Activated CD8-positive, alpha-beta T cell treated with anti-CD3 and anti-CD28 coated beads, Interleukin-2, amount 10 ng/mL, durations not matched to agents 7 days and 5 days (primary cell): ENCODE results near the gene EPB41L2. TPM values are rescaled to one million over a fixed set of nuclear protein-coding genes. Genes with fewer than 3 reads are reported as not detected.

Source experiments
- ATAC-seq: fragments of 150-1000 bp; cut with Tn5 transposase; one replicate; pipeline ENCODE4 v1.10.0; 2021; ENCODE audit warnings: moderate library complexity
- CTCF ChIA-PET: fragments of 350-600 bp; sonication (Branson Sonifier 250); formaldehyde crosslinking; loops from one replicate; lab custom pipeline; 2021; ENCODE audit warnings: antibody characterized with exemption; lab: Charles Lee
- POLR2A ChIA-PET: fragments of 350-600 bp; sonication (Branson Sonifier 250); formaldehyde crosslinking; loops from one replicate; lab custom pipeline; 2021; ENCODE audit warnings: antibody characterized with exemption; lab: Charles Lee
- DNase-seq: peaks from one replicate; pipeline ENCODE4 v3.0.0-alpha.2; 2020
- H3K27ac Mint-ChIP-seq: one replicate; pipeline ENCODE4 v1.8.0; 2021; ENCODE audit warnings: mild to moderate bottlenecking, mixed read lengths
- H3K27me3 Mint-ChIP-seq: one replicate; pipeline ENCODE4 v1.8.0; 2021; ENCODE audit warnings: low read depth, mixed read lengths
- H3K36me3 Mint-ChIP-seq: one replicate; pipeline ENCODE4 v1.8.0; 2021; ENCODE audit warnings: low read depth, mixed read lengths
- H3K4me1 Mint-ChIP-seq: one replicate; pipeline ENCODE4 v1.8.0; 2021; ENCODE audit warnings: low read depth, mixed read lengths
- H3K4me3 Mint-ChIP-seq: one replicate; pipeline ENCODE4 v1.8.0; 2021; ENCODE audit warnings: mild to moderate bottlenecking, mixed read lengths
- H3K9me3 Mint-ChIP-seq: one replicate; pipeline ENCODE4 v1.8.0; 2022; ENCODE audit warnings: mixed read lengths; ENCODE audit not compliant: insufficient read depth
- total RNA-seq, 2 experiments: library from RNA; stranded (reverse); gene quantifications; one replicate each; pipeline ENCODE4 v1.2.3, GENCODE V29; 2021

EPB41L2 gene
- total RNA-seq, 2 experiments from 2014 or later: 18.0 to 23.6 TPM

DNA sequence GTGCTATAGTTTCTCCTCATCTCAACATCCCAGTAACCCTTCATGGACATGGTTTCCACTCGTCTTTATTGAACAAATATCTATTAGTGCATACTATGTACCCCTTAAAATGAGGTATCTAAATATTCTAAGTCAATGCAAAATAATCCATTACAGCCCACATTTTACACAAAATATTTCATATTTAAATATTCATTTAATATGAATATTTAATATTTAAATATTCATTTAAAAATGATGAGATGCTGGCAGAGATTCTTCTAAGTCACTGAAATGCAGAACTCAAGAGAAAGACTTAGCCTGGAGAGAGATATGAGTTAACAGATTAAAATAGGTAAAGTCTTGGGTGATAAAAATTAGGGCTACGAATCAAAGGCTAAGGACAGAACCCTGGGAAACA lies 17.9 kb downstream of the EPB41L2 start:
- H3K27me3 Mint-ChIP-seq: no peaks in the 10 kb centered on the region

DNA sequence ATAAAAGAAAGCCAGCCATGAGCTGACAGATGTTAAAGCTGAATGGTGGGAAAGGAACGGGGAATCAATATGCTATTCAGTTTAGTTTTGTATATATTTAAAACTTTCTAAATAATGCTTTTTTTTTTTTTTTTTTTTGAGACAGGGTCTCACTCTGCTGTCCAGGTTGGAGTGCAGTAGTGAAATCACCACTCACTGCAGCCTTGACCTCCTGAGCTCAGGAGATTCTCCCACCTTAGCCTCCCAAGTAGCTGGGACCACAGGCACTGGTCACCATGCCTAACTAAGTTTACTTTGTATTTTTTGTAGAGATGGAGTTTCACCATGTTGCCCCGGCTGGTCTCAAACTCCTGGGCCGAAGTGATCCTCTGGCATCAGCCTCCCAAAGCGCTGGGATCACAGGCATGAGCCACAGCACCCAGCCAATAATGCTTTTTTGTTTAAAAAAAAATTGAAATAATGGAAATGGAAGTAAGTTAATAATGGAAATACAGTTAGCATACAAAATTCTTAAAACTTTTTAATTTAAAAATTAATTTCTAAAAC lies 19.1 kb downstream of the EPB41L2 start:
- ATAC-seq (no peak), DNase-seq (no peak)
- Mint-ChIP-seq H3K4me3 (no peak overlapping the region), H3K27me3 (no peaks in the 10 kb centered on the region), H3K36me3 (no peaks in the 10 kb centered on the region), H3K27ac (no peak overlapping the region), H3K9me3 (no peaks in the 10 kb centered on the region), H3K4me1 (no peaks in the 10 kb centered on the region)
- CTCF ChIA-PET: no interaction called here
- POLR2A ChIA-PET: no interaction called here

More for the DNA sequence above, 17.9 kb downstream of the EPB41L2 start:
- Mint-ChIP-seq H3K36me3 (no peaks in the 10 kb centered on the region), H3K4me1 (no peaks in the 10 kb centered on the region), H3K9me3 (no peaks in the 10 kb centered on the region), H3K27ac (no peak overlapping the region), H3K4me3 (no peak overlapping the region)
- no peak for DNase-seq
- ATAC-seq: no peak
- ChIA-PET CTCF (no interaction called here), POLR2A (no interaction called here)

DNA sequence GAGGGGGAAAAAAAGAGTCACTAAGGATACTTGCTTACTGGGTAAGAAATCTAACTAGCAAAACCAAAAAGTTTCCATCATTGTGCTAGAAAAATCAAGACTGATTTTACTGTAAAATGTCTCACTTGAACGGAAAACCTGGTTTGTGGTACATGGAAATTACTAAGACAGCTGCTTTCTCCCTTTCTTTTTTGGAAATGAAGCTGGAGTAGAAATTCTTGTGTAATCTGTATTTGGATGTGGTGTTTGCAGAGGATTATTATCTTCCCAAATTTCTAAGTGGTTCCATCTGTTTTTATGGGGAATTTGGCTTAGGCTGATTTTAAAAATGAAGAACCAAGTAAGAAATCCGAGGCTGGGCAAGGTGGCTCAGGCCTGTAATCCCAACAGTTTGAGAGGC lies 20.4 kb downstream of the EPB41L2 start:
- DNase-seq (no peak), ATAC-seq (no peak)
- no peak overlapping the region for H3K27ac Mint-ChIP-seq
- H3K27me3 Mint-ChIP-seq: no peaks in the 10 kb centered on the region
- ChIA-PET CTCF (no interaction called here), POLR2A (no interaction called here)
- H3K9me3 Mint-ChIP-seq: no peaks in the 10 kb centered on the region
- no peaks in the 10 kb centered on the region for H3K36me3 Mint-ChIP-seq
- no peak overlapping the region for H3K4me3 Mint-ChIP-seq
- H3K4me1 Mint-ChIP-seq: no peaks in the 10 kb centered on the region

DNA sequence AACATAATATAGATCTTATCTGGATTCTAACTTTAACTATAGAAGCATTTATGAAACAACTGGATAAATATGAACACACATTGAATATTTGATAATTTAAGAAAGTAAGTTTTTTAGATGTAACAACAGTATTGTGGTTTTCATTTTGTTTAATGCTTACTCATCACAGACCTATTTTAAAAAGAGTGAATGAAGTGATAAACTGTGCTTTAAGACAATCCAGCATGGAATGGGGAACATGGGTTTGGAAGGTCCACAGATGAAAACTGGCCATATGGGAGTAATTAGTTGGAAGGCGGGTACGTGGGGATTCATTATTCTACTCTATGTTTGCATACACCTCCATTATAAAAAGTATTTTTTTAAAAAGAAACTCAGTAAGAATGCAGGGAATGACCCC lies 21.2 kb downstream of the EPB41L2 start:
- POLR2A ChIA-PET: no interaction called here
- Mint-ChIP-seq H3K9me3 (no peaks in the 10 kb centered on the region), H3K36me3 (no peaks in the 10 kb centered on the region), H3K27me3 (no peaks in the 10 kb centered on the region), H3K4me3 (no peak overlapping the region), H3K4me1 (no peaks in the 10 kb centered on the region), H3K27ac (no peak overlapping the region)
- no peak for DNase-seq
- CTCF ChIA-PET: no interaction called here
- no peak for ATAC-seq

DNA sequence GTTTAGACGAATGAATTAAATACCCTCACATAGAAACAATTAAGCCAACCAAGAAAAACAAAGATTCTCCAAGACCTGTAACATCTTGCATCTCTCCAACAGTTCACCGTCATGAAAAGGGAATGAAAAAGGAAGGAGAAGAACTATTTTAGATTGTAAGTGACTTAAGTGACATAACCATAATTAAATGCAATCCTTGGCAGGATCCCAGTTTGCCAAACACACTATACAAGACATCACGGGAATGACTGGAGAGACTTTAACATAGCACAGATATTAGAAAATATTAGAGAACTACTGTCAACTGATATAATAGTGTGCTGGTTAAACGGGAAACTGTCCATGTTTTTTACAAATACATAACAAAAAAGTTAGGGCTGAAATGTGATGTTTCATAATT lies 22.2 kb downstream of the EPB41L2 start:
- POLR2A ChIA-PET: no interaction called here
- Mint-ChIP-seq H3K4me1 (no peaks in the 10 kb centered on the region), H3K27me3 (no peaks in the 10 kb centered on the region), H3K9me3 (no peaks in the 10 kb centered on the region), H3K4me3 (no peak overlapping the region), H3K36me3 (no peaks in the 10 kb centered on the region), H3K27ac (no peak overlapping the region)
- CTCF ChIA-PET: no interaction called here
- DNase-seq: no peak
- ATAC-seq: no peak

DNA sequence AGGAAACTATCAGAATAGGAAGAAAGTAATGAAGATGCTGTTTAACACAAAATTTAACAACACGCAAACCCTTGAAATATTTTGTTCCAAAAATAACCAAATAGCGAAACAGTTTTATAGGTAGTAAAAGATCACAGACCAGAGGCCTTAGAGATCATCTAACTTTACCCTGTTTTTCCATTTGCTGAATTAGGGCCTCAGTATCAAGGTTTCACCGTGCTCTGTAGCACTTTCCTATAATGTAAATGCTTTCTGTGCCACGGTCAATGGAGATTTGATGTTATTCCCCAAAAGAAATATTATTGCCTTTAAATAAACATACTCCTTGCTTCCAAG lies 23.7 kb downstream of the EPB41L2 start:
- ATAC-seq: no peak
- no peaks in the 10 kb centered on the region for H3K4me1 Mint-ChIP-seq
- no peaks in the 10 kb centered on the region for H3K9me3 Mint-ChIP-seq
- POLR2A ChIA-PET: interaction anchor here (0.5 kb wide), 1 partner anchor 140 kb away, joined by 3 read pairs; no protein-coding TSS in a partner anchor
- CTCF ChIA-PET: no interaction called here
- H3K36me3 Mint-ChIP-seq: no peaks in the 10 kb centered on the region
- H3K27ac Mint-ChIP-seq: no peak overlapping the region
- no peaks in the 10 kb centered on the region for H3K27me3 Mint-ChIP-seq
- no peak overlapping the region for H3K4me3 Mint-ChIP-seq
- DNase-seq: no peak

DNA sequence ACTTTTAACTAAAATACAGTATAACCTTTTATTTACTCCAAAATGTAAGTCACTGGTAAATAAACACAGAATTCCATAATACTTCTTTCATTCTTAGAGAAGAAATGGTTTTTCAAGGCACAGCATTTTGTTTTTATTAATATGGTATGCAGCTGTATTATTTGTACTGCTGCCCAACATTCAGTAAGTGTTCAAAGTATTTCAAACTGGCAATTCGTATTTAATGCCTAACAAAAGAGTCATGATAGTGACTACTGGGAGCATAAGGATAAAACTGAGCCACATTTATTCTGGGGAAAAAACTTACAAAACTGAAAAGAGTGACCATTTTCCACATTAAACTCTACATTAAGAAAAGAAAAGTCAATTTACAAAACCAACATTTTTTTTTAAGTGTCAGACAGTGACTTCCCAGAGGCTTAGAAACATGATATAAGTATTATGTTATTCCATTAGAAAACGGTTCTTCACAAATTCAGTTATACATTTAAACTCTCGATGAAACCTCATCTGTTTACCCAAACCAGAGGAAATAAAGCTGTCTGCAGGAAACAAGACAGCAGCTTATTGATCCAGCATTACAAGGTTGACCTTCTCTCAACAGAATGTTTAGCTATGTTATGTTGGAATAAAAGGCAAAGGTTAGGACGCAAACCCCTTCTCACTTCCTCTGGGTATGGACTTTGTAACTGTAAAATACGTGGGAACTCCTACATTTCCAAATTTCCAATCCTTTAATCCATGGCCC lies 24.3 kb downstream of the EPB41L2 start:
- H3K4me3 Mint-ChIP-seq: no peak overlapping the region
- ChIA-PET POLR2A (interaction anchor here (0.5 kb wide), 1 partner anchor 139 kb away, joined by 3 read pairs; no protein-coding TSS in a partner anchor), CTCF (no interaction called here)
- no peak for ATAC-seq
- H3K36me3 Mint-ChIP-seq: no peaks in the 10 kb centered on the region
- no peaks in the 10 kb centered on the region for H3K4me1 Mint-ChIP-seq
- H3K27me3 Mint-ChIP-seq: no peaks in the 10 kb centered on the region
- no peak for DNase-seq
- no peak overlapping the region for H3K27ac Mint-ChIP-seq
- no peaks in the 10 kb centered on the region for H3K9me3 Mint-ChIP-seq

DNA sequence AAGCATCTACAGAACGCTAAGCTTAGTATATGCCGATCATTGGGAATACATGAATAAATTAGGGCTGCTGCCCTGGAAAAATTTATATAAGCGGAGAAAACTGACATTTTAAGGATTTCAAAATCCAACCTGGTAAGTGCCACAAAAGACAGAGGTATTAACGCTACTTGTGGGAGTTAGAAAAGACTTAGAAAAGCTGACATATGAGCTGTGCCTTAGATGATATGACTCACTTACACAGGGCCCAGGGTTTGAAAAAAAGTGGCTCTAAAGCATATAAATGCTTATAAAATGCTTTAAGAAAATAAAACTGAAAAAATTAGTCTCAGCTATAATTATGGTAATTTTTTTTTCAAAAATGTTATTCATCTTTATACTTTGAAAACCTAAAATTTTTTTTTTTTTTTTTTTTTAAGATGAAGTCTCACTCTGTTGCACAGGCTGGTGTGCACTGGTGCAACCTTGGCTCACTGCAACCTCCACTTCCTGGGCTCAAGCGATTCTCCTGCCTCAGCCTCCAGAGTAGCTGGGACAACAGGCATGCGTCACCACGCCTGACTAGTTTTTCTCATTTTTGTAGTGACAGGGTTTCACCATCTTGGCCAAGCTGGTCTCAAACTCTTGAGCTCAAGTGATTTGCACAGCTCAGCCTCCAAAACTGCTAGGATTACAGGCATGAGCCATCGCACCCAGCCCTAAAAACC lies 25.7 kb downstream of the EPB41L2 start:
- no peaks in the 10 kb centered on the region for H3K4me1 Mint-ChIP-seq
- H3K9me3 Mint-ChIP-seq: no peaks in the 10 kb centered on the region
- no peaks in the 10 kb centered on the region for H3K36me3 Mint-ChIP-seq
- ATAC-seq (no peak), DNase-seq (no peak)
- H3K27me3 Mint-ChIP-seq: no peaks in the 10 kb centered on the region
- no peak overlapping the region for H3K27ac Mint-ChIP-seq
- ChIA-PET POLR2A (no interaction called here), CTCF (no interaction called here)
- no peak overlapping the region for H3K4me3 Mint-ChIP-seq

DNA sequence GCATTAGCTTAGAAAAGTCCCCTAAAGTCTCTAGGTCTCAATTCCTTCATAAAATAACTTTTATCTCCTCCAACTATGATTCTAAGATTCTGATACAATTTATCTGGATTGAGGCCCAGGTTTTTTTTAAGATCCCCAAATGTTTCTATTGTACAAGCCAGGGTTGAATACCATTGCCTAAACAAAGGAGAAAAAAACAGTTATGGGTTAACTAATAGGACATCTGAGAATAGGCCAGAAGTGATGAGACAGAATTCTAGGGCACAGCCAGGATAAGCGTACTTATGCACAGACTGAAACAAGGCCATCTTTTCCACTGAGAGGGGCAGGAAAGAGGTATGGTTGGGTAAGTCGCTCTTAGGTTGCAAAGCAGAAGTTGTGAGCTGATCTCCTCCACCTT lies 26.4 kb downstream of the EPB41L2 start:
- Mint-ChIP-seq H3K27ac (no peak overlapping the region), H3K27me3 (no peaks in the 10 kb centered on the region), H3K36me3 (no peaks in the 10 kb centered on the region), H3K4me1 (no peaks in the 10 kb centered on the region), H3K9me3 (no peaks in the 10 kb centered on the region), H3K4me3 (no peak overlapping the region)
- ATAC-seq: no peak
- CTCF ChIA-PET: no interaction called here
- POLR2A ChIA-PET: no interaction called here
- DNase-seq: no peak

DNA sequence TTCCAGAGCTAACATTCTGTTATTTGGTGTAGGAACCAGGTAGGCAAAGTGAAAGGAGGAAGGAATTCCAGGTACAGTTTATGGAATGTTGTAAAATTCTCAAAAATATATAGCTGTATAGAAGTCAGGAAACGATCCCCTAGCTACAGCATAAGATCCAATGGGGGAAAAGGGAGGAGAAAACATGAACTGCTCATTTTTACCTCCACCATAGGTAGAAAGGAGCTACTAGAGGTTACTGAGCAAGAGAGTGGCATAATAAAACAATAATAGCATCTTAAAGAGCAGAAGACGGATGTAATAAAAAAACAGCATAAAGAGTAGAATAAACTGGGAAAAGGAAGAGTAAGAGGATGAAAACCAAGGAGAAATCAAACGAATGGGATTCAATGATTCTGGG lies 26.9 kb downstream of the EPB41L2 start:
- Mint-ChIP-seq H3K4me1 (no peaks in the 10 kb centered on the region), H3K27me3 (no peaks in the 10 kb centered on the region), H3K36me3 (no peaks in the 10 kb centered on the region), H3K4me3 (no peak overlapping the region), H3K9me3 (no peaks in the 10 kb centered on the region), H3K27ac (no peak overlapping the region)
- CTCF ChIA-PET: no interaction called here
- POLR2A ChIA-PET: no interaction called here
- no peak for DNase-seq
- ATAC-seq: no peak

DNA sequence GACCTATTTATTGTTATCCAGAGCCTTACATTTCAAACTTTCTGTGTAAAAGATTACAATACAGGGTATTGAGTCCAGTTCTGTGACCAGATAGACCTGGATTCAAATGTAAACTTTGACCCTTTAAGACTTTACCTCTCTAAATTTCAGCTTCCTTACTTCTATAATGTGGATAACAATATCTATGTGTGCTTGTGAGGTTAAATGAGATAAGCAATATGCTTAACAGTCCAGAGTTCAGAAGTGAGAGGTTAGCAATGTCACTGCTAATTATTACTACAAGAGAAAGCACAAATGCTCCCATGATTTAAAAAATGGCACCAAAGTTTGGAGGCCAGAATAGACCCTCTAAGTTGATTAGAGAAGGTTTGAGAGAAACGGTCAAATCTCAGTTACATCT lies 27.5 kb downstream of the EPB41L2 start:
- Mint-ChIP-seq H3K27ac (no peak overlapping the region), H3K9me3 (no peaks in the 10 kb centered on the region), H3K4me3 (no peak overlapping the region), H3K27me3 (no peaks in the 10 kb centered on the region), H3K36me3 (no peaks in the 10 kb centered on the region), H3K4me1 (no peaks in the 10 kb centered on the region)
- ATAC-seq (no peak), DNase-seq (no peak)
- POLR2A ChIA-PET: no interaction called here
- CTCF ChIA-PET: no interaction called here

DNA sequence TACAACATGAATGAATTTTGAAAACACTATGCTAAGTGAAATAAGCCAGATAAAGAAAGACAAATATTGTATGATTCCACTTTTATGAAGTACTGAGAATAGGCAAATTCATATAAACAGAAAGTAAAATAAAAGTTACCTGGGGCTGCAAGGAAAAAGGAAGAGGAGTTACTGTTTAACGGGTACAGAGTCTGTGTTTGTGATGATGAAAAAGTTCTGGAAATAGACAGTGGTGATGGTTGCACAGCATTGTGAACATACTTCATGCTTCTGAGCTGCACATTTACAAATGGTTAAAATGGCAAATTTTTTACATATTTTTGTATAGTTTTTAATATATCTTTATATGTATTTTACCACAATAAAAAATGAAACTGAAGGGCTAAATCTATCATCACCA lies 29.4 kb downstream of the EPB41L2 start:
- no peaks in the 10 kb centered on the region for H3K4me1 Mint-ChIP-seq
- ATAC-seq: no peak
- no peaks in the 10 kb centered on the region for H3K36me3 Mint-ChIP-seq
- DNase-seq: no peak
- no peak overlapping the region for H3K4me3 Mint-ChIP-seq
- H3K9me3 Mint-ChIP-seq: no peaks in the 10 kb centered on the region
- CTCF ChIA-PET: no interaction called here
- H3K27ac Mint-ChIP-seq: no peak overlapping the region
- POLR2A ChIA-PET: no interaction called here
- H3K27me3 Mint-ChIP-seq: no peaks in the 10 kb centered on the region
